Adrenal gland (tissue), 12 donors: ENCODE measurements around the gene SLC25A21. TPM values are rescaled to one million over a fixed set of nuclear protein-coding genes. Genes with fewer than 3 reads are reported as not detected.

Source experiments
- DNase-seq, 7 donors: peaks; one replicate each; pipeline ENCODE4 v3.0.0-alpha.2; 2019 to 2020
- H3K27ac ChIP-seq, 5 donors: fragments of 200-600 bp; sonication (generic) in 4 of 5; 1 replicate in 3 of 5; 2 replicates in 2 of 5; pipeline versions ENCODE4 v1.5.1 to v1.8.0; 2016 to 2020; ENCODE audit warnings: mild to moderate bottlenecking in 1 of 5
- H3K27me3 ChIP-seq: fragments of 200-600 bp; 2 replicates; pipeline ENCODE4 v1.8.0; 2021
- H3K36me3 ChIP-seq, 2 donors: fragments of 200-600 bp; replicated peaks in 1 of 2; 1 replicate in 1 of 2; 2 replicates in 1 of 2; pipeline versions ENCODE4 v1.5.1 to v1.8.0; 2018 to 2022
- H3K4me1 ChIP-seq, 2 donors: fragments of 200-600 bp; replicated peaks in 1 of 2; 1 replicate in 1 of 2; 2 replicates in 1 of 2; pipeline versions ENCODE4 v1.5.1 to v1.8.0; 2018 to 2021
- H3K4me3 ChIP-seq, 4 donors: fragments of 200-600 bp; sonication (generic) in 3 of 4; one replicate each; pipeline ENCODE4 v1.5.1; 2016 to 2018
- H3K9me3 ChIP-seq, 3 donors: fragments of 200-600 bp; sonication (generic) in 1 of 3; replicated peaks in 1 of 3; 1 replicate in 2 of 3; 2 replicates in 1 of 3; pipeline versions ENCODE4 v1.5.1 to v1.8.0; 2016 to 2021
- CTCF ChIP-seq, 6 experiments: fragments of 450-650 bp in 4 of 6; fragments of 200-600 bp in 2 of 6; sonication (generic) in 1 of 6; IDR thresholded peaks; 1 replicate in 5 of 6; 2 replicates in 1 of 6; pipeline versions ENCODE4 v1.5.1 to v1.8.0; 2016 to 2021; ENCODE audit warnings: antibody characterized with exemption in 6 of 6, mild to moderate bottlenecking in 2 of 6, moderate library complexity in 1 of 6
- POLR2A ChIP-seq, 2 donors: fragments of 450-650 bp; IDR thresholded peaks; one replicate each; pipeline ENCODE4 v1.6.1; 2017; ENCODE audit warnings: antibody characterized with exemption in 2 of 2, mild to moderate bottlenecking in 2 of 2, moderate library complexity in 1 of 2
- WGBS, 4 donors: extraction: QIAGEN DNeasy Blood & Tissue Kit in 2 of 4; methylation state at CpG; one replicate each; pipeline versions ENCODE4 v1.1.5 to v1.1.7; 2013 to 2017; 5-methylcytosine and 5-hydroxymethylcytosine counted together
- intact Hi-C, 2 donors: fragments of 100-400 bp; cut with DNase I; formaldehyde crosslinking; loops; one replicate each; pipeline versions ENCODE4 v1.14.1 to v1.15.0; 2022 to 2023
- polyA plus RNA-seq, 3 donors: library from polyadenylated mRNA; stranded (reverse); fragments of 200-250 nt in 2 of 3; fragments of 350-450 nt in 1 of 3; fragmentation: Illumina TruSeq in 1 of 3; extraction: RNeasy Lipid Tissue Mini Kit (QIAGEN cat#74804) in 1 of 3; gene quantifications; one replicate each; pipeline ENCODE4 v1.2.3, GENCODE V29; 2013 to 2014
- total RNA-seq, 9 donors: library from RNA; depleted of rRNA in 4 of 9; stranded (reverse); fragments of >200 nt in 4 of 9; fragments of 120-200 nt in 1 of 9; fragmentation: NEBNext Ultra II Directional in 1 of 9; extraction: Animal tissue kit (Norgen Biotek cat#: 25700) in 1 of 9; gene quantifications; one replicate each; pipeline versions ENCODE4 v1.1.0 to v1.2.4, GENCODE V29; 2013 to 2023
- donor health status: healthy with polysubstance abuse.
- donor health status: Bipolar disorder and iron deficiency.
- donor health status: DM: yes; HTN: yes; CAD: no.
- donor health status: DM: no; HTN: no; CAD: no.
- donor health status: DM: no; HTN: no; CAD: no.
- donor health status: DM: yes; HTN: yes; CAD: no.

SLC25A21 gene
- total and polyA plus RNA-seq, 12 donors = 0.14 to 3.8 (median 0.56) TPM

GRCh38 chr14:36941783-36942521, 230.5 kb downstream of the SLC25A21 start:
- Histone ChIP-seq H3K9me3 (no peaks in the 10 kb centered on the region), H3K4me1 (no peaks in the 10 kb centered on the region), H3K27ac (no peak overlapping the region), H3K4me3 (no peak overlapping the region), H3K27me3 (no peaks in the 10 kb centered on the region), H3K36me3 (no peaks in the 10 kb centered on the region)
- intact Hi-C loops = loop anchor here in 1 of 2 donors (5.0 to 10.0 kb wide), 2 partner anchors 167 to 295 kb away; no protein-coding TSS in a partner anchor
- peak; percentile 49 to 88 (median 73) for DNase-seq
- WGBS, 4 donors = 10 to 12% (median 11%) methylated on average over 12 of the region's 12 CpGs
- TF ChIP-seq POLR2A (IDR thresholded peaks at IDR 0.05) (no peak), CTCF (IDR thresholded peaks at IDR 0.05) (peak; percentile 86 to 98 (median 90))

DNA sequence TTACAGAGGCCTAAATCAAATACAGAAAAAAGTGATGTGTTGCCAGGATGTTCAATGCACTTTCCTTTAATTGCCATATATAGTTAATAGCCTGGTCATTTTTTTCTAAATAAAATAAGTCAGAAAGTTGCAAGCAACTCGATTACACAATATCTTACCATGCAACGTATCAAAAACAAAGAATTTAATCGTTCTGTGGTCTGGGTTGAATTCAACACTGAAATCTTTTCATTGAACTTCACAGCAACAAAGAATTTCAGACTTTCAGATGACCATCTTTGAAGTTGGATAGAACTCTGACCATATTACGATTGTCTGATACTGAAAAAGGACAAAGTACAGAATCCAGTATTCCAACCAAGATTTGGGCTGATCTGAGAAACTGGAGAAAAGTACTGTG, 231.9 kb downstream of the SLC25A21 start:
- H3K27me3 ChIP-seq = no peaks in the 10 kb centered on the region
- 77 to 88% (median 82%) methylated on average over 4 of the region's 4 CpGs for WGBS, 4 donors
- no peak for DNase-seq

DNA sequence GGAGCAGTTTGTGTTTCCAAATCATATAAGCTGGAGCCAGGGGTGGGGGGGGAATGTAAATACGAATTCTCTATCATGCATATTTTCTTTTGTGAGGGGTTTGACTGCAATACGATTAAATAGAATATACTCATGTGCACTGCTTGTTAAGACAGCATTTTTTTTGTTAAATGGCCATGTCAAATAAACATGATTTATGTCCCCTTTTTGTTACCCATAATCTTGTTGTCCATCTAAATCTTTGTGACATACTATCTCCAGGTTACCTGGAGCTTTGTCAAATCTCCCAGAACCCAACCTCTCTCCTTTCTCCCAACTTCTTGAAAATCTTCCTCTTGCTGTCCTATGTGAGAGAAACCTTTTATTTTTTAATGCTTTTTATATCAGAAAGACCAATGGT, 233.1 kb downstream of the SLC25A21 start:
- 73 to 87% (median 85%) methylated on average over 2 of the region's 2 CpGs for WGBS, 4 donors
- intact Hi-C loops = loop anchor here in 1 of 2 donors (10.0 kb wide), 1 partner anchor 284 kb away; no protein-coding TSS in a partner anchor

More for the DNA sequence above, 231.9 kb downstream of the SLC25A21 start:
- Histone ChIP-seq H3K27ac (no peak overlapping the region), H3K36me3 (no peaks in the 10 kb centered on the region), H3K9me3 (no peaks in the 10 kb centered on the region), H3K4me1 (no peaks in the 10 kb centered on the region), H3K4me3 (no peak overlapping the region)
- intact Hi-C loops = loop anchor here in 1 of 2 donors (5.0 to 10.0 kb wide), 2 partner anchors 166 to 293 kb away; no protein-coding TSS in a partner anchor
- TF ChIP-seq CTCF (IDR thresholded peaks at IDR 0.05) (no peak), POLR2A (IDR thresholded peaks at IDR 0.05) (no peak)

DNA sequence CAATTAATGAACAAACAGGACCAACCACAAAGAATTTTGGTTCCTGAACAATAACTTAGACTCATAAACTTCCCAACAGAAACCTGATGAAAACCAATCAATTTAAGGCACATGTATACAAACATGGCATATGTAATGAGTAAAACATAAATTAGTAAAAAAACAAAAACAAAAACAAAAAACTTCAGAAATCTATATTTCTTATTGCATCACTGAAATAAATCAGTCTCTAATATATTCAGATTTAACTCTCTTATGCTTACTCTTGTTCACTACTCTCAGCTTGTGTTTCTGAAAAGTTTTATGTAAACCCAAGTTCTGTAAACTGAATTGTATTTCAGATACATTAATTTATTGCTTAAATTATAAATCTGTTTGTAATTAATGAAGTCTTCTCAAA, 233.7 kb downstream of the SLC25A21 start:
- H3K27me3 ChIP-seq = no peaks in the 10 kb centered on the region
- H3K27ac ChIP-seq = no peak overlapping the region
- intact Hi-C loops = loop anchor here in 1 of 2 donors (10.0 kb wide), 1 partner anchor 284 kb away; no protein-coding TSS in a partner anchor
- no peak overlapping the region for H3K4me3 ChIP-seq
- no peaks in the 10 kb centered on the region for H3K4me1 ChIP-seq
- H3K36me3 ChIP-seq = no peaks in the 10 kb centered on the region
- DNase-seq = no peak
- H3K9me3 ChIP-seq = no peaks in the 10 kb centered on the region
- no peak for TF ChIP-seq POLR2A (IDR thresholded peaks at IDR 0.05)

More for the DNA sequence above, 233.1 kb downstream of the SLC25A21 start:
- Histone ChIP-seq H3K4me1 (no peaks in the 10 kb centered on the region), H3K36me3 (no peaks in the 10 kb centered on the region), H3K27ac (no peak overlapping the region), H3K27me3 (no peaks in the 10 kb centered on the region), H3K9me3 (no peaks in the 10 kb centered on the region), H3K4me3 (no peak overlapping the region)
- TF ChIP-seq POLR2A (IDR thresholded peaks at IDR 0.05) (no peak), CTCF (IDR thresholded peaks at IDR 0.05) (no peak)
- DNase-seq = no peak
